A673 (cell line): ENCODE data around the gene FAM43B. TPM values are rescaled to one million over a fixed set of nuclear protein-coding genes. Genes with fewer than 3 reads are reported as not detected.

Experiments used
- BruUV-seq: library from RNA; stranded (reverse); fragments of 400-500 nt; replicated peaks from 2 replicates; lab custom pipeline; 2021; lab: Mats Ljungman, UMichigan
- CTCF ChIA-PET: fragments of 300-600 bp; sonication (Branson Sonifier 250); formaldehyde crosslinking; loops from one replicate; lab custom pipeline; 2022; ENCODE audit warnings: antibody characterized with exemption; lab: Charles Lee
- POLR2A ChIA-PET: fragments of 300-600 bp; sonication (Branson Sonifier 250); formaldehyde crosslinking; loops from one replicate; lab custom pipeline; 2022; ENCODE audit warnings: antibody characterized with exemption; ENCODE audit not compliant: low non-redundant PET; lab: Charles Lee
- DNase-seq: peaks from one replicate; pipeline ENCODE4 v3.0.0-alpha.2; 2015; ENCODE audit warnings: low spot score
- H3K27ac ChIP-seq: fragments of 200-600 bp; sonication (generic); 2 replicates; pipeline ENCODE4 v1.5.1; 2016; ENCODE audit warnings: mixed run types, low read depth, mild to moderate bottlenecking, mixed read lengths, antibody characterized with exemption, low read length; ENCODE audit not compliant: poor library complexity, severe bottlenecking
- H3K27me3 ChIP-seq: fragments of 200-600 bp; sonication (generic); replicated peaks from 2 replicates; pipeline ENCODE4 v1.6.1; 2017; ENCODE audit warnings: mixed run types, low read depth, mild to moderate bottlenecking, mixed read lengths, antibody characterized with exemption, low read length; ENCODE audit not compliant: insufficient read depth, poor library complexity
- H3K36me3 ChIP-seq: fragments of 200-600 bp; sonication (generic); 2 replicates; pipeline ENCODE4 v1.6.1; 2016; ENCODE audit warnings: mixed run types, mild to moderate bottlenecking, mixed read lengths, antibody characterized with exemption, low read length; ENCODE audit not compliant: insufficient read depth, poor library complexity, severe bottlenecking
- H3K4me1 ChIP-seq: fragments of 200-600 bp; sonication (generic); 2 replicates; pipeline ENCODE4 v1.6.1; 2017; ENCODE audit warnings: mixed run types, mild to moderate bottlenecking, mixed read lengths, antibody characterized with exemption, low read length; ENCODE audit not compliant: insufficient read depth, poor library complexity, severe bottlenecking
- H3K4me3 ChIP-seq: fragments of 200-600 bp; sonication (generic); 2 replicates; pipeline ENCODE4 v1.5.1; 2016; ENCODE audit warnings: low read depth, mixed run types, mild to moderate bottlenecking, mixed read lengths, low read length; ENCODE audit not compliant: poor library complexity, severe bottlenecking
- H3K9me3 ChIP-seq: fragments of 200-600 bp; sonication (generic); 2 replicates; pipeline ENCODE4 v1.6.1; 2016; ENCODE audit warnings: mixed run types, low read depth, mild to moderate bottlenecking, mixed read lengths, antibody characterized with exemption, low read length; ENCODE audit not compliant: poor library complexity, severe bottlenecking
- EZH2 ChIP-seq: fragments of 200-600 bp; sonication (generic); IDR thresholded peaks from 2 replicates; pipeline ENCODE4 v1.6.1; 2017; ENCODE audit warnings: borderline replicate concordance, low read depth, mild to moderate bottlenecking, mixed read lengths, antibody characterized with exemption, low read length; ENCODE audit not compliant: poor library complexity, severe bottlenecking
- intact Hi-C: fragments of 100-400 bp; cut with micrococcal nuclease; formaldehyde crosslinking; loops from one replicate; pipeline ENCODE4 v1.10.0; 2022; ENCODE audit not compliant: unreplicated experiment
- total RNA-seq: library from RNA; stranded (reverse); gene quantifications from 2 replicates; pipeline ENCODE4 v1.2.3, GENCODE V29; 2021
- TF ChIP-seq, protein P1 (sequence below): fragments of 300-800, 200-600 bp; sonication (generic); conservative IDR thresholded peaks from 2 replicates; pipeline ENCODE4 v1.5.1; 2017; ENCODE audit warnings: low read depth, mild to moderate bottlenecking, antibody characterized with exemption, low read length, moderate library complexity, mixed read lengths

The FAM43B gene
- total RNA-seq, 1 experiment from 2014 or later: not detected

DNA sequence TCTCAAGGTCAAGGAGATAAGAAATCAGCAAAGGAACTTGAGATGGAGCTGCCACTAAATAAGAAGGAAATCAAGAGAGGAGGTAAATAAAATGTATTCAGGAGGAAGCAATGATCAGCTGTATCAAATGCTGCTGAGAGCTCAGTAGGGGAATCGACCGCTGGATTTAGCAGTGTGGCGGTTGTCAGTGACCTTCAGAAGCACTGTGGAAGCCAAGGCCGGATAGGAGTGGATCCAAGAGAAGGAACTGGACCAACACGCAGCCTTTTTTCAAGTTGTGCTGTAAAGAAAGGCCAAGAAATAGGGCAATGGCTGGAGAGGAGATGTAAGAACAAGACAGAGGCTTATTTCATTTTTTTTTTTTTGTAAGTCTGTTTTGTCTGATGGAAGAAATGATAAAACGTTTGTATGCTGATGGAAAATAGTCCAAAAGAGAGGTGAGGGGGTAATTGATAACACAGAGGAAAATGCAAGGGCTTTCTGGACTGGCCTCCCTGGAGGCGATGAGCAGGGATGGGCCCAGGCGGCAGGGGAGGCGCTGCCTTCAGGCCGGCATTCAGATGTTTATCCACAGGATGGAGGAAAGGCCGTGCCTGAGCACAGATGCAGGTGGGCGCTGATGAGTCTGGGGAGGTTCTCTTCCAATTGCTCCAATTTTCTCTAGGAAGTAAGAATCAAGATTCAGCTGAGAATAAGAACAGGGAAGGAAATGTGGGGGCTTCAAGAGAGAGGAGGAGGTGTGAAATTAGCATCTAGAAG is 17.5 kb upstream of the FAM43B start:
- H3K4me3 ChIP-seq: no peak overlapping the region
- no peak for DNase-seq
- BruUV-seq: no TSS peak
- H3K9me3 ChIP-seq: no peaks in the 10 kb centered on the region
- CTCF ChIA-PET: no interaction called here
- no peaks in the 10 kb centered on the region for H3K4me1 ChIP-seq
- TF ChIP-seq, protein P1, sequence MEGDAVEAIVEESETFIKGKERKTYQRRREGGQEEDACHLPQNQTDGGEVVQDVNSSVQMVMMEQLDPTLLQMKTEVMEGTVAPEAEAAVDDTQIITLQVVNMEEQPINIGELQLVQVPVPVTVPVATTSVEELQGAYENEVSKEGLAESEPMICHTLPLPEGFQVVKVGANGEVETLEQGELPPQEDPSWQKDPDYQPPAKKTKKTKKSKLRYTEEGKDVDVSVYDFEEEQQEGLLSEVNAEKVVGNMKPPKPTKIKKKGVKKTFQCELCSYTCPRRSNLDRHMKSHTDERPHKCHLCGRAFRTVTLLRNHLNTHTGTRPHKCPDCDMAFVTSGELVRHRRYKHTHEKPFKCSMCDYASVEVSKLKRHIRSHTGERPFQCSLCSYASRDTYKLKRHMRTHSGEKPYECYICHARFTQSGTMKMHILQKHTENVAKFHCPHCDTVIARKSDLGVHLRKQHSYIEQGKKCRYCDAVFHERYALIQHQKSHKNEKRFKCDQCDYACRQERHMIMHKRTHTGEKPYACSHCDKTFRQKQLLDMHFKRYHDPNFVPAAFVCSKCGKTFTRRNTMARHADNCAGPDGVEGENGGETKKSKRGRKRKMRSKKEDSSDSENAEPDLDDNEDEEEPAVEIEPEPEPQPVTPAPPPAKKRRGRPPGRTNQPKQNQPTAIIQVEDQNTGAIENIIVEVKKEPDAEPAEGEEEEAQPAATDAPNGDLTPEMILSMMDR: no peak
- TF ChIP-seq EZH2: no peak
- POLR2A ChIA-PET: no interaction called here
- peaks cover 49% of the 10 kb centered on the region for H3K27me3 ChIP-seq
- intact Hi-C loops: no loop called here
- no peak overlapping the region for H3K27ac ChIP-seq
- H3K36me3 ChIP-seq: no peaks in the 10 kb centered on the region

DNA sequence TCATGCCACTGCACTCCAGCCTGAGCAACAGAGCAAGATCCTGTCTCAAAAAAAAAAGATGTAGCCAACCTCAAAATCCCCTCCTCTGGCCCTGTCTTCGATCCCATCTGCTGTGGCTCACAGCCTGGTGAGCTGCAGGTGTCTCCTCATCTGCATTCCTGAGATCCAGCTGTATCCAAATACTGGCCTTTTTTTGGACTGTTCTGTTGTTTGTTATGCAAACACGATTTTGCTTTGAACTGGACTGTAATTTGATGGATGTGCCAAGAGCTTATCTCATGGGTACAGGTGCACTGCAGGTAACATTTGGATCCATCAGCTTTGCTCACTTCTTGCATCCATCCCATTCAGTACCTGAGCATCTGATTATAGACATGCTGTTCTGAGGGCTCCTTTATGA is 14.1 kb upstream of the FAM43B start:
- DNase-seq: no peak
- POLR2A ChIA-PET: no interaction called here
- Histone ChIP-seq H3K27me3 (peaks cover 47% of the 10 kb centered on the region), H3K27ac (no peak overlapping the region), H3K36me3 (no peaks in the 10 kb centered on the region), H3K4me1 (no peaks in the 10 kb centered on the region), H3K4me3 (no peak overlapping the region), H3K9me3 (no peaks in the 10 kb centered on the region)
- intact Hi-C loops: no loop called here
- no peak for TF ChIP-seq EZH2
- TF ChIP-seq, protein P1: no peak
- BruUV-seq: no TSS peak
- CTCF ChIA-PET: interaction anchor here (0.7 kb wide), 1 partner anchor 37 kb away, joined by 3 read pairs; no protein-coding TSS in a partner anchor

DNA sequence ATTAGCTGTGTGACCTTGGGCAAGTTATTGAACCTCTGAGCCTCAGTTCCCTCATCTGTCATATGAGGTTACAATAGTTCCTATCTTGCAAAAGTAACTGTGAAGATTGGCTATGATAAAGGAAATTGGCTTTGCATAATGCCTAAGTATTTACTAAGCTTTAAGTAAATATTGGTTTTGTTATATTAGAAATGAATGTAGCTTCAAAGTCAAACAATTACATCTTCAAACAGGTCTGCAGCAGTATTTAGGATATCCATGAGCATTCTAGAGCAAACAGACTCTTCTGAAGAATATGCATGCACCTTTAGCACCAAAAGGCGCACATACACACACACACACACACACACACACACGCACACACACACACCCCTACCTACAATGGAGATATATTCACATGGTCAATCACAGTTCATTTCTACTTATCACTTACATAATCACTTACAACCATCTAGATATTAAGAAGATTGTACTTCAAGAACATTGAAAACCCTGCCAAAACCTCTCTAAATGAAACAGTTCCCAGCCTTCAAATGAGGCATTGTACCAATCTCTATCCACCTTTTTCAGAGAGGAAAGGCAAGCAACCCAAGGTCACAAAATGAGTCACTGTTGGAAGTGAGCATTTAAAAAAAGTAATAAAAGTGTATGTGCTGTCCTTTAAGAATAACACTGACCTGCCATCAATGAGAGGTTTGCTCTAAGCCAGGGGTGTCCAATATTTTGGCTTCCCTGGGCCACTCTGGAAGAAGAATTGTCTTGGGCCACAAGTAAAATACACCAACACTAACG is 13.4 kb upstream of the FAM43B start:
- no peaks in the 10 kb centered on the region for H3K36me3 ChIP-seq
- no peaks in the 10 kb centered on the region for H3K9me3 ChIP-seq
- DNase-seq: no peak
- CTCF ChIA-PET: interaction anchor here (0.7 kb wide), 1 partner anchor 36 kb away, joined by 3 read pairs; no protein-coding TSS in a partner anchor
- no peaks in the 10 kb centered on the region for H3K4me1 ChIP-seq
- H3K27ac ChIP-seq: no peak overlapping the region
- BruUV-seq: no TSS peak
- intact Hi-C loops: no loop called here
- H3K27me3 ChIP-seq: peaks cover 42% of the 10 kb centered on the region
- POLR2A ChIA-PET: no interaction called here
- TF ChIP-seq, protein P1: no peak
- no peak for TF ChIP-seq EZH2
- no peak overlapping the region for H3K4me3 ChIP-seq
